NCI-H2029 treated with DMSO at 0.1 percent for 48 hours (cell line): ENCODE measurements around the gene WNK1.
"Not testable (repeated sequence)": the region's sequence is repeated elsewhere in the genome, so short reads cannot be mapped to it uniquely, and the experiment has no call there.

Experiments used
- DNase-seq: peaks from one replicate; lab custom pipeline; 2025; lab: John Stamatoyannopoulos, UW

Gene WNK1

DNA sequence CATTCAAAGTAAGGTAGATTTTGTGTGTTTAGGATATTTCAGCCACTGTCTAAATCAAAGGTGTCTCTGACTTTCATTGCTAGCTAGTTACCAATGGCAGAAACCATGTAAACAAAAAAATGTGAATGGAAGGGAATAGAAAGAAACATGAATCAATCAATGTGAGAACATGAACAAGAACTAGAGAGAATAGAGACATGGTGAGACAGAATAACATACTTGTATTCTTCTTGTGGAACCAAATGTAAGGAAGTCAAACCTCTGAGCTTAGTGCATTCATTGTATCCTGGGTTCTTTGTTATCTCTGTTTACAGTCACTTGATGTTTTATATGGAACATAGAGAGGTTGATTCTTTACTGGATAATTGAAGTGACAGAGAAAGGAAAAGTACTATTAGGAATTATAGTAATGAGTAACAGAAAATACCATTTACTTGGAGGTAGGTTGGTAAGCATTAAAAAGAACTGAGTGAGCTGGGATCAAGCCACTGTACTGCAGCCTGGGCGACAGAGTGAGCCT, 2.6 kb upstream of the WNK1 start:
- no peak for DNase-seq

DNA sequence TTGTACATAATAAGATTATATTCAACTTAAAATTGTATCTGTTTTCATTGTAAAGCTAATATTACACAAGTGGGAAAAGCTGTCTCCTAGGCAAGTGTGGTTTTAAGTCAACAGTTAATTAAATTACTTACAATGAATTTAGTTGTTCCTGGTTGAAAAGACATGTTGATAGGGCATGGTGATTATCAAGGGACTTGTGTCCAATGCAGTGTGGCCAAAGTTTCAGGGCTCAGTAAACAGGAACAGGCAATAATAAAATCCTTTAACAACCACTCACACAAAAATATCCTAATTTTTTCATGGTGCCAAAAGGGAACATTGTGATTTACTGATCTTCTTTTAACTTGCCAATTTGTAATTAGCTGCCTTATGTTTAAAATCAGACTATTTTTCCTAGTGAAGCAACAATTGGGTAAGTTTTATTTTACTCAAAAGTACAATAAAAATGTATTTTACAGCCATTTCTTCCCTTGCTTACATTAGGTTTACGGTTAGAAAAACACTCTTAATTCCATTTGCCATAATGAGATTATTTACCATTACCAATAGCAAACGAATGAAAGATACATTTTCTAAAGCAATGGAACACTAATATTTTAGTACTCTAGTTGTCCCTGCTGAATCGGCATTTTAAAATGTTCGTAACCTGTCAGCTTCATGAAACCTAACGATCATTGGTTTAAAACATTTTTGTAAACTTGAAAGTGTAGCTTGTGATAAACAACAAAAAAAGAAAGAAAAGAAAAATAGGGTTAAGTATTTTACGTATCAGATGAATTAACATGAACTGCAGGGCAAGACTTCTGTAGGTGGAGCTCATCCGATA, 1.8 kb upstream of the WNK1 start:
- DNase-seq: no peak

DNA sequence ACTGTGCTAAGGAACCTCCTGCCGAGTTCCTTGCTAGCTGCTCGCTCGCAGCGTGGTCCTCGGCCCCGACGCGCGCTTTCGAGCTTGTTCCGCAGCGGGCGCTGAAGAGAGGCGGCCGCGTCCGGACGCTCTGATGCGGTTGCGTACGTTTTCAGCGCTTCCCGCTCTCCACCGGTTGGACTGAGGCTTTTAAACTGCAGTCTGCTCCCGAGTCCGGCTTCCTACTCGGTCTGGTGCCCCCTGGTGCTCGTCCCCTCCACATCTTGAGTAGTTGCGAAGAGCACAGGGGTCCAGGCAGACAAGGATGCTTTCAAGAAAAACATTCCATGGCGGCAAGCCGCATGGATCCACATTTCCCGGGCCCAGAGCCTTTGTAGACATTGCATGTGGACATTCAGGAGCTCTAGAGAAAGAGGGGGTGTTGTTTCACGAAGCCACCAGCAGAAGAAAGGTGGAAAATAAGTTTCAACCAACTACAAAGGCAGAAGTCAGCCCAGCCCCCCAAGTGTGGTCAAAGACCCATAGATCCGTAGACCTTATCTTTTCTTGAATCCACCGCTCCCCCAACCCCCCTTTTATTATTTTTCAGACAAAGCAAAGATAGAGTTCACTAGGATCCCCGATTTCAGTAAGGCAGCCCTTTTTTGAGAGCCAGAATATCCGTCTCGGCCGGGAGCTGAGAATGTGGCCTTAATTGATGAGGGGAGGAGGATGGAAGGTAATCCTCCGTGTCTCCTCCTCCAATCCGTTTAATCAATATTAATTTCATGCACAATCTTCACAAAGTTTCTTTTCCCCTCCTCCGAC, 984 bp upstream of the WNK1 start:
- peak; percentile 54 for DNase-seq

GRCh38 chr12:752695-753610, 574 bp downstream of the WNK1 start:
- DNase-seq: no peak

GRCh38 chr12:753611-754472, 1.5 kb downstream of the WNK1 start:
- DNase-seq: no peak

DNA sequence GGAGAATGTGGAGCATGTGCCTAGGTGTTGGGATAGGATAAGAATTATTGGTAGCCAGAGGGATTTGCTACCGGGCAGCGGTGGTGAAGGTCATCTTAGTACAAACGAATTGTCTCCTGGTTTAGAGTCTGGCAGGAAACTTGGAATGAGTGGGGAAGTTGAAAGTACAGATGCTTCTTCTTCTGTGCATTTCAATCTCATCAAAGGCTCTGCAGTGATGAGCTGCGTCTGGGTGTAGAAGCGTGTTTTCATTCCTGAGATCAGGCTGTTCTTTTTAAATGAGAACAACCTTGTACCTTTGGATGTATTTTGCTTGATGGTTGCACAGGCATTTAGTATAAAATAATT, 2.1 kb downstream of the WNK1 start:
- DNase-seq: no peak

GRCh38 chr12:754851-755562, 2.6 kb downstream of the WNK1 start:
- DNase-seq: no peak

DNA sequence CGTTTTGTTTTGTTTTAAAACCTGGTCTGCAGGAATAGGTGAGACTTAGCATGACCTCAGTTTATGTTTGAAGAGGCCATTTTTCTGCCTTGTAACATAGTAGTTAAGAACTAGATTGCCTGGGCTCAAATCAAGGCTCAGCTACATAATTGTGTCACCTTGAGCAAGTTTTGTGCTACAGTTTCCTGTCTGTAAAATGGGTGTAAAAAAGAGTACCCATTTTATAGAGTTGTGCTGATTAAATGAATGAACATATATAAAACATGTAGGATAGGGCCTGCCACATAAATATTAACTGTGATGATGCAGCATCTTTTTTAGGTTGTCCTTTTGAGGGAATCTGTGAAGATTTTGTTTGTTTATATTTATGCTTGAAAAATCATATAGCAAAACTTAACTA, 7.2 kb downstream of the WNK1 start:
- no peak for DNase-seq

GRCh38 chr12:761256-761655, 8.9 kb downstream of the WNK1 start:
- DNase-seq: no peak

DNA sequence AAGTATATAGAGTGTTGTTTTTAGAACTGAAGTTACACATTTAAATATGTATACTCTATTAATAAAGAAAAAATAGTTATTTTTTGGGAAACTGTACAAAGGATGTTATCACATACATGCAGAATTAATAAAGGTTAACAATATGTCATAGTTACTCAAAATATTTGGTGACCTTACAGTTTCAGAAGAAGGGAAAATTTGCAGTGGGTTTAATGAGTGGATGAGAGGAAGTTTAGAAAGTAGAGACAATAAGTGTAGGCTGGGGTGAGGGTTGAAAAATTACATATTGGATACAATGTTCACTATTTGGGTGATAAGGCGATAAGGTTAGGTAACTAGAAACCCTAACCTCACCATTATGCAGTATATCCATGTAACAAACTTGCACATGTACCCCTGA, 13.5 kb downstream of the WNK1 start:
- no peak for DNase-seq

DNA sequence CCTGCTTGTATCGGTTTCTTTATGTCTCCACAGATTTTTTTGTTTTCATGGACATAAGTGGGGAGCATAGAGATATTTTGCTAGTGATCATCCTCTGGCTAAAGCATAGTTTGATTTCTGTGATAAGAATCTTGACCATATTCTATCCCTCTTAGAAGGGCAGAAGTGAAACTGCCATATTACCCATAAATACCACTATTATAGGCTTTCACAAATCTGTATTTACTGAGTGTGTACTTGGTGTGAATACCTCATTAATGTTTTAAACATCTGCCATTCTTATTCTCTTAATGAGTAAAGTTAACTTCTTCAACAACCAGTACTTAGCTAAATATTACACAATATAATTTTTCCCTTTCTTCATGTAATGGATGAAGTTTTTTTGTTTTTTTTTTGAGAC, 16.1 kb downstream of the WNK1 start:
- no peak for DNase-seq

DNA sequence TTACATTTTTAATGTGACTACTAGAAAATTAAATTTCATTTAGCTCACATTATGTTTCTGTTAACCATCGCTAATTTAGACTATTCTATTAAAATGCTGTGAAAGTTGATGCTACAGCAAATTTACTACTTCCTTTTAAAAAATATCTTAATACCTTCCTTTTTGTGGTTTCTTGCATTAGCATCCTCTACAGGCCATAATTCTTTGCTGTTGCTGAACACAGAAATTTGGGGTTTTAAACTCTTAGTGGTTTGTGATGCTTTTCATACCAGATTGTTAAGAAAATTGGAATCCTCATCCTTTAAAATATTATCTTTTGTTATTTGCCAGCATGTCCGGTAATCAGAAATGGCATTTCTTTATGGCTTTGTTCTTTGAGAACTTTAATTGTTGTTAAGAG, 18.1 kb downstream of the WNK1 start:
- DNase-seq: no peak

GRCh38 chr12:772056-772697, 19.8 kb downstream of the WNK1 start:
- no peak for DNase-seq

- no peak for DNase-seq
These were observed 21.8 kb downstream of the WNK1 start for GRCh38 chr12:774051-774614.

- not testable (repeated sequence) for DNase-seq
These were observed 23.8 kb downstream of the WNK1 start for GRCh38 chr12:775973-776771.

DNA sequence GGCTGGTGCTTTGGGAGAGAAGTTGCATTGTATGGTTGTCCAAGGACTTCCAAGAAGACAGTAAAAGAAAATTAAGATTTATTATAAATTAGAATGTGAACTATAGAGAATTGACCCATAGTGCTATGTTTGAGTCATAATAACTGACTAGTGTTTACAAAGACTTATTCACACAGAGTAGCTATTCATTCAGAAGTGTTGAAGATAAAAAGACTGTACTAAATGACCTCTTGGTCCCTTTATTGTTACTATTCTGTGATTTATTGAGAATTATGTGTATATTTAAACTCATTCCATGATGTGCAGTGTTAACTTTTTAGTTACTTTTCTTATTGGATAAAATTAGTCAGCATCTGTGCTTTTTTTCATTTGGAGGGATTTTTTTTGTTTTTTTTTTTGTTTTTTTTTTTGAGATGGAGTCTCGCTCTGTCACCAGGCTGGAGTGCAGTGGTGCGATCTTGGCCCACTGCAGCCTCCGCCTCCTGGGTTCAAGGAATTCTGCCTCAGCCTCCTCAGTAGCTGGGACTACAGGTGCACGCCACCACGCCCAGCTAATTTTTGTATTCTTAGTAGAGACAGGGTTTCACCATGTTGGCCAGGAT, 24.5 kb downstream of the WNK1 start:
- DNase-seq: not testable (repeated sequence)

DNA sequence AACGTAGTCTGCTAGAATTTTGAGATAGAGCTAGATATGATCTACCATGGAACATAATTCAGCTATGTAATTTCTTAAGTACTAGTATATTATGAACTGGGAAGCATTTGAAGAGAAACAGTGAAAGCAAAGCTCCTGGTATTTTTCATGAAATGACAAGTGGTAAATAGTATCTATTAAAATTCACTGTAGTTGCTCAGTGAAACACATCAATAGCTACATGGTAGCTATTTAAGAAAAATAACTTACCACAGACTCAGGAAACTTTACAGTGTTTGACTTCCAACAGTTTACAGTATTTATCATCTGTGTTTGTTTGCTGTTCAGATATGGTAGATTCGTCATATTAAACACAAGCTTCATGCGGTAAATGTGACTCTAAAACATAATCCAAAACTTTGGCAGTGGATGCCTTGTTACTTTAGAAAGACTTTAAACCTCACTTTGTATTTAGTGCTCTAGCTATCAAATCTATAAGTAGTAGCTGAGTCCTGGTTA, 25.2 kb downstream of the WNK1 start:
- DNase-seq: no peak

DNA sequence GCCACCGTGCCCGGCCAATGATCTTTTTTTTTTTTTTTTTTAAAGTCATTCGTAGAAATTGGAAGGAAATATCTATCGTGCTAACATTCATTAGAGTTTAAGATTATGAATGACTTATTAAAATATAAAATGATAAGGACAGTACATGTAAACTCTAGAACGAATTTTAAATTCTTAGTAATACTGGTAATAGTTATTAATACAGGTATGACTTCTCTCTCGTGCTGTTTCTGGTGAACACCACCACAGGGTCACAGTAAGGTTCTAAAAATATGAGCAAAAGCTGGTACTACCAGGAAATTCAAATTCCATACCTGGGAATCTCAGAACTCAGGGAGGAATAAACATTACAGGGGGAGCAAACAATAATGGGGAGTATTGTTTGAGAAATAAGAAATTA, 26.2 kb downstream of the WNK1 start:
- no peak for DNase-seq
